Esophagus squamous epithelium (tissue), 5 donors: ENCODE results near the gene NIPBL. TPM values are rescaled to one million over a fixed set of nuclear protein-coding genes. Genes with fewer than 3 reads are reported as not detected.
"Not testable (repeated sequence)": the region's sequence is repeated elsewhere in the genome, so short reads cannot be mapped to it uniquely, and the experiment has no call there.

Experiments used
- DNase-seq: peaks from one replicate; lab custom pipeline; 2025; lab: John Stamatoyannopoulos, UW
- H3K27ac ChIP-seq, 4 donors: fragments of 200-600 bp; sonication (generic); one replicate each; pipeline ENCODE4 v1.5.1; 2016 to 2019; ENCODE audit warnings: mild to moderate bottlenecking in 1 of 4
- H3K27me3 ChIP-seq, 4 donors: fragments of 200-600 bp; sonication (generic); 1 replicate in 3 of 4; 2 replicates in 1 of 4; pipeline versions ENCODE4 v1.5.1 to v1.6.0; 2017 to 2021; ENCODE audit warnings: antibody characterized with exemption in 1 of 4
- H3K36me3 ChIP-seq, 3 donors: fragments of 200-600 bp; sonication (generic); one replicate each; pipeline ENCODE4 v1.5.1; 2016 to 2019
- H3K4me1 ChIP-seq, 3 donors: fragments of 200-600 bp; sonication (generic); one replicate each; pipeline ENCODE4 v1.5.1; 2017 to 2019
- H3K4me3 ChIP-seq, 4 donors: fragments of 200-600 bp; sonication (generic); 1 replicate in 3 of 4; 2 replicates in 1 of 4; pipeline ENCODE4 v1.5.1; 2016 to 2019; ENCODE audit warnings: mild to moderate bottlenecking in 2 of 4, moderate library complexity in 1 of 4
- H3K9me3 ChIP-seq, 3 donors: fragments of 200-600 bp; sonication (generic); one replicate each; pipeline ENCODE4 v1.5.1; 2016 to 2019
- CTCF ChIP-seq, 6 experiments: fragments of 450-650 bp in 4 of 6; fragments of 200-600 bp in 2 of 6; sonication (generic) in 2 of 6; IDR thresholded peaks; one replicate each; pipeline ENCODE4 v1.5.1; 2016 to 2019; ENCODE audit warnings: antibody characterized with exemption in 6 of 6, mild to moderate bottlenecking in 4 of 6, moderate library complexity in 4 of 6
- POLR2A ChIP-seq, 4 donors: fragments of 450-650 bp; IDR thresholded peaks; one replicate each; pipeline ENCODE4 v1.6.1; 2017; ENCODE audit warnings: antibody characterized with exemption in 4 of 4, mild to moderate bottlenecking in 4 of 4, moderate library complexity in 3 of 4
- WGBS, 2 donors: methylation state at CpG; one replicate each; pipeline ENCODE4 v1.1.5; 2018; 5-methylcytosine and 5-hydroxymethylcytosine counted together
- intact Hi-C: fragments of 100-400 bp; cut with DNase I; formaldehyde crosslinking; loops from one replicate; pipeline ENCODE4 v1.15.0; 2022
- total RNA-seq, 4 donors: library from RNA; depleted of rRNA; stranded (reverse); fragments of >200 nt; gene quantifications; one replicate each; pipeline ENCODE4 v1.1.0, GENCODE V29; 2016
- donor health status: DM: yes; HTN: yes; CAD: no.

The NIPBL gene
- total RNA-seq, 4 donors from 2014 or later = 19.4 to 50.0 (median 31.3) TPM

GRCh38 chr5:36889264-36889663, 12.7 kb downstream of the NIPBL start:
- no peaks in the 10 kb centered on the region for H3K27me3 ChIP-seq
- no peak overlapping the region for H3K4me3 ChIP-seq
- peaks cover 0 to 13% (median 0%) of the 10 kb centered on the region in 3 donors for H3K36me3 ChIP-seq
- TF ChIP-seq POLR2A (IDR thresholded peaks at IDR 0.05) = no peak
- DNase-seq = no peak
- 78 to 81% methylated on average over 1 of the region's 1 CpG for WGBS, 2 donors
- intact Hi-C loops = no loop called here
- peaks cover 0 to 54% (median 5%) of the 10 kb centered on the region in 3 donors for H3K4me1 ChIP-seq
- H3K27ac ChIP-seq = no peak overlapping the region
- H3K9me3 ChIP-seq = no peaks in the 10 kb centered on the region

- Histone ChIP-seq H3K9me3 (no peaks in the 10 kb centered on the region), H3K27me3 (no peaks in the 10 kb centered on the region), H3K4me1 (peaks cover 0 to 53% (median 5%) of the 10 kb centered on the region in 3 donors), H3K27ac (no peak overlapping the region), H3K4me3 (no peak overlapping the region), H3K36me3 (no peaks in the 10 kb centered on the region)
- no peak for DNase-seq
- TF ChIP-seq POLR2A (IDR thresholded peaks at IDR 0.05) (no peak), CTCF (IDR thresholded peaks at IDR 0.05) (no peak)
- WGBS, 2 donors = 94 to 100% methylated on average over 1 of the region's 1 CpG
- intact Hi-C loops = no loop called here
These were observed 14.7 kb downstream of the NIPBL start for GRCh38 chr5:36891266-36891665.

GRCh38 chr5:36892085-36892830, 15.7 kb downstream of the NIPBL start:
- DNase-seq, intact Hi-C loops, H3K4me3 ChIP-seq, H3K27ac ChIP-seq, H3K27me3 ChIP-seq, H3K36me3 ChIP-seq, H3K9me3 ChIP-seq: not testable (repeated sequence)
- H3K4me1 ChIP-seq = peaks cover 0 to 52% (median 5%) of the 10 kb centered on the region in 3 donors
- WGBS, 2 donors = 88 to 91% methylated on average over 2 to 3 of the region's 6 CpGs

GRCh38 chr5:36894954-36895353, 18.4 kb downstream of the NIPBL start:
- DNase-seq = no peak
- Histone ChIP-seq H3K36me3 (no peaks in the 10 kb centered on the region), H3K9me3 (no peaks in the 10 kb centered on the region), H3K27me3 (no peaks in the 10 kb centered on the region), H3K4me3 (no peak overlapping the region), H3K4me1 (peaks cover 0 to 49% (median 2%) of the 10 kb centered on the region in 3 donors), H3K27ac (no peak overlapping the region)
- WGBS, 2 donors = 24 to 65% methylated on average over 1 of the region's 1 CpG
- intact Hi-C loops = no loop called here
- TF ChIP-seq CTCF (IDR thresholded peaks at IDR 0.05) = no peak

GRCh38 chr5:36896476-36896875, 19.9 kb downstream of the NIPBL start:
- no peak for TF ChIP-seq CTCF (IDR thresholded peaks at IDR 0.05)
- TF ChIP-seq POLR2A (IDR thresholded peaks at IDR 0.05) = no peak
- Histone ChIP-seq H3K4me3 (no peak overlapping the region), H3K36me3 (no peaks in the 10 kb centered on the region), H3K27ac (no peak overlapping the region), H3K27me3 (no peaks in the 10 kb centered on the region), H3K4me1 (peaks cover 0 to 56% (median 2%) of the 10 kb centered on the region in 3 donors), H3K9me3 (no peaks in the 10 kb centered on the region)
- no peak for DNase-seq
- WGBS, 2 donors = 90 to 97% methylated on average over 8 of the region's 8 CpGs
- intact Hi-C loops = no loop called here

- no peaks in the 10 kb centered on the region for H3K9me3 ChIP-seq
- TF ChIP-seq POLR2A (IDR thresholded peaks at IDR 0.05) (no peak), CTCF (IDR thresholded peaks at IDR 0.05) (no peak)
- peaks cover 0 to 56% (median 2%) of the 10 kb centered on the region in 3 donors for H3K4me1 ChIP-seq
- intact Hi-C loops = no loop called here
- H3K27me3 ChIP-seq = no peaks in the 10 kb centered on the region
- no peak overlapping the region for H3K27ac ChIP-seq
- H3K4me3 ChIP-seq = no peak overlapping the region
- H3K36me3 ChIP-seq = no peaks in the 10 kb centered on the region
- 86 to 93% methylated on average over 1 of the region's 1 CpG for WGBS, 2 donors
- no peak for DNase-seq
These were observed 21.0 kb downstream of the NIPBL start for GRCh38 chr5:36897616-36898015.
